GM12878 (cell line): ENCODE measurements around the gene LRRC40. TPM values are rescaled to one million over a fixed set of nuclear protein-coding genes. Genes with fewer than 3 reads are reported as not detected.

Experiments used
- ATAC-seq: fragments of 200-7000 bp; cut with Tn5 transposase; 3 replicates; pipeline ENCODE4 v1.9.1; 2020; ENCODE audit warnings: mild to moderate bottlenecking, moderate library complexity
- BruUV-seq: library from RNA; stranded (reverse); fragments of 400-500 nt; replicated peaks from 2 replicates; lab custom pipeline; 2021; lab: Mats Ljungman, UMichigan
- CTCF ChIA-PET: fragments of 300-600 bp; sonication (Branson Sonifier 250); formaldehyde crosslinking; extraction: SDS; loops from one replicate; lab custom pipeline; 2021; ENCODE audit warnings: inconsistent platforms; lab: Yijun Ruan, JAX
- POLR2A ChIA-PET: fragments of 350-600 bp; formaldehyde crosslinking; extraction: SDS; loops from one replicate; lab custom pipeline; 2021; ENCODE audit warnings: inconsistent platforms; lab: Charles Lee
- RAD21 ChIA-PET: fragments of 300-600 bp; sonication (Branson Sonifier 250); formaldehyde crosslinking; loops from one replicate; lab custom pipeline; 2023; ENCODE audit warnings: antibody characterized with exemption; ENCODE audit not compliant: unreplicated experiment; lab: Charles Lee
- SMC1A ChIA-PET: fragments of 300-600 bp; sonication (Branson Sonifier 250); formaldehyde crosslinking; loops from one replicate; lab custom pipeline; 2023; ENCODE audit not compliant: unreplicated experiment, uncharacterized antibody; lab: Charles Lee
- DNase-seq: peaks from one replicate; pipeline ENCODE4 v3.0.0-alpha.2; 2011; ENCODE audit warnings: low read depth, low spot score
- FAIRE-seq: peaks from 3 replicates; lab custom pipeline; 2011; peaks lifted over from hg19 to GRCh38; lab: Jason Lieb, UNC
- H2AFZ ChIP-seq: 2 replicates; pipeline ENCODE4 v1.6.0; 2011; ENCODE audit warnings: low read depth, low read length, control low read depth; ENCODE audit not compliant: control insufficient read depth
- H3K27ac ChIP-seq: 2 replicates; pipeline ENCODE4 v1.5.1; 2011; ENCODE audit warnings: control low read depth; ENCODE audit not compliant: control insufficient read depth, insufficient read depth
- H3K27me3 ChIP-seq, 2 experiments: replicated peaks in 1 of 2; 2 replicates each; pipeline versions ENCODE4 v1.6.0 to v1.6.1; 2011; ENCODE audit warnings: low read length in 1 of 2; ENCODE audit not compliant: control insufficient read depth in 2 of 2, insufficient read depth in 2 of 2
- H3K36me3 ChIP-seq, 2 experiments: 2 replicates each; pipeline ENCODE4 v1.5.1; 2011; ENCODE audit warnings: low read length in 1 of 2; ENCODE audit not compliant: control insufficient read depth in 2 of 2, insufficient read depth in 2 of 2
- H3K4me1 ChIP-seq: 2 replicates; pipeline ENCODE4 v1.6.1; 2011; ENCODE audit warnings: mild to moderate bottlenecking, low read length, moderate library complexity, mixed read lengths; ENCODE audit not compliant: control insufficient read depth, insufficient read depth
- H3K4me2 ChIP-seq: 2 replicates; pipeline ENCODE4 v1.6.0; 2011; ENCODE audit warnings: control low read depth; ENCODE audit not compliant: control insufficient read depth, insufficient read depth
- H3K4me3 ChIP-seq: fragments of 200-600 bp; sonication (generic); 2 replicates; pipeline ENCODE4 v1.5.1; 2016
- H3K79me2 ChIP-seq: 2 replicates; pipeline ENCODE4 v1.6.0; 2011; ENCODE audit warnings: low read length; ENCODE audit not compliant: control insufficient read depth, insufficient read depth
- H3K9ac ChIP-seq: 2 replicates; pipeline ENCODE4 v1.8.0; 2011; ENCODE audit warnings: low read length, control low read depth, mixed read lengths; ENCODE audit not compliant: control insufficient read depth, insufficient read depth
- H3K9me3 ChIP-seq: replicated peaks from 3 replicates; pipeline ENCODE4 v1.5.1; 2011; ENCODE audit warnings: mild to moderate bottlenecking, low read length; ENCODE audit not compliant: control insufficient read depth, insufficient read depth
- H4K20me1 ChIP-seq: 2 replicates; pipeline ENCODE4 v1.6.0; 2011; ENCODE audit not compliant: control insufficient read depth, insufficient read depth
- ATF2 ChIP-seq: IDR thresholded peaks from 2 replicates; pipeline ENCODE4 v1.6.1; 2012; ENCODE audit warnings: low read length, inconsistent platforms
- BACH1 ChIP-seq: fragments of 450-650 bp; IDR thresholded peaks from 2 replicates; pipeline ENCODE4 v1.6.1; 2017; ENCODE audit warnings: mild to moderate bottlenecking, borderline replicate concordance
- CBX5 ChIP-seq: sonication (generic); IDR thresholded peaks from 2 replicates; pipeline ENCODE4 v1.6.1; 2016; ENCODE audit warnings: low read depth, moderate library complexity, mild to moderate bottlenecking, inconsistent platforms
- CHD2 ChIP-seq: IDR thresholded peaks from 2 replicates; pipeline ENCODE4 v1.6.1; 2011; ENCODE audit warnings: low read depth, low read length, improper control_type of control experiment, borderline replicate concordance
- EZH2 ChIP-seq: IDR thresholded peaks from 2 replicates; pipeline ENCODE4 v1.6.1; 2012; ENCODE audit warnings: low read depth, mild to moderate bottlenecking, control low read depth, inconsistent platforms, low read length, borderline replicate concordance; ENCODE audit not compliant: control insufficient read depth
- JUNB ChIP-seq: IDR thresholded peaks from 2 replicates; pipeline ENCODE4 v1.6.1; 2016; ENCODE audit warnings: antibody characterized with exemption, mild to moderate bottlenecking
- MEF2A ChIP-seq: IDR thresholded peaks from 2 replicates; pipeline ENCODE4 v1.6.1; 2011; ENCODE audit warnings: low read depth, mild to moderate bottlenecking, low read length, moderate library complexity; ENCODE audit not compliant: insufficient read depth
- MTA2 ChIP-seq: fragments of 450-650 bp; IDR thresholded peaks from 2 replicates; pipeline ENCODE4 v1.6.1; 2016; ENCODE audit warnings: low read depth, mild to moderate bottlenecking, moderate library complexity
- NFYA ChIP-seq: IDR thresholded peaks from 2 replicates; pipeline ENCODE4 v1.6.1; 2011; ENCODE audit warnings: low read depth, mild to moderate bottlenecking, low read length, improper control_type of control experiment, borderline replicate concordance
- RAD51 ChIP-seq: fragments of 450-650 bp; IDR thresholded peaks from 2 replicates; pipeline ENCODE4 v1.6.1; 2016; ENCODE audit warnings: moderate library complexity, mild to moderate bottlenecking, inconsistent platforms
- SKIL ChIP-seq: fragments of 450-650 bp; IDR thresholded peaks from 2 replicates; pipeline ENCODE4 v1.6.1; 2017; ENCODE audit warnings: mild to moderate bottlenecking, low read depth, inconsistent platforms; ENCODE audit not compliant: poor library complexity, severe bottlenecking
- YY1 ChIP-seq: IDR thresholded peaks from 2 replicates; pipeline ENCODE4 v1.6.1; 2011; ENCODE audit warnings: low read depth, mild to moderate bottlenecking, low read length
- ZBTB33 ChIP-seq: fragments of 450-650 bp; IDR thresholded peaks from 2 replicates; pipeline ENCODE4 v1.6.1; 2017; ENCODE audit warnings: mild to moderate bottlenecking
- ZNF207 ChIP-seq: fragments of 450-650 bp; IDR thresholded peaks from 2 replicates; pipeline ENCODE4 v1.6.1; 2014; ENCODE audit warnings: antibody characterized with exemption, mild to moderate bottlenecking, borderline replicate concordance
- WGBS: methylation state at CpG from one replicate; pipeline ENCODE4 v1.1.6; 2016; ENCODE audit warnings: low lambda C conversion rate; ENCODE audit not compliant: insufficient replicate concordance, insufficient coverage; ENCODE audit errors: missing lambda C conversion rate; 5-methylcytosine and 5-hydroxymethylcytosine counted together
- in situ Hi-C: fragments of 300-500 bp; cut with MboI; formaldehyde crosslinking; loops from 9 replicates; pipeline ENCODE4 v1.14.3; 2018; ENCODE audit warnings: mixed read lengths
- intact Hi-C: fragments of 100-400 bp; cut with micrococcal nuclease; formaldehyde crosslinking; loops from one replicate; pipeline ENCODE4 v1.14.2; 2022; ENCODE audit not compliant: unreplicated experiment
- polyA plus RNA-seq, 11 experiments: library from polyadenylated mRNA; depleted of rRNA in 4 of 11; unstranded in 6 of 11; stranded (reverse) in 5 of 11; fragments of >200 nt; fragmentation: Nextera tagmentation in 4 of 11; fragmentation: Illumina TruSeq in 1 of 11; extraction: Ambion mirVana in 4 of 11; extraction: Trizol in 1 of 11; gene quantifications; 1 replicate in 1 of 11; 2 replicates in 10 of 11; pipeline versions ENCODE4 v1.2.1 to v1.2.3, GENCODE V29; 2011 to 2016; ENCODE audit warnings: inconsistent platforms in 2 of 11, missing spikeins in 2 of 11, low read depth in 1 of 11
- total RNA-seq, 4 experiments: library from RNA; depleted of rRNA in 3 of 4; stranded (reverse); fragments of >200 nt in 3 of 4; fragmentation: Illumina TruSeq in 1 of 4; extraction: Trizol in 1 of 4; gene quantifications; 2 replicates each; pipeline versions ENCODE4 v1.2.1 to v1.2.3, GENCODE V29; 2013 to 2021
- TF ChIP-seq, protein P1 (sequence below): fragments of 450-650 bp; IDR thresholded peaks from 2 replicates; pipeline ENCODE4 v1.6.1; 2016; ENCODE audit warnings: mild to moderate bottlenecking

LRRC40 gene
- total and polyA plus RNA-seq, 10 of the 15 experiments (the other 5 are each of a cell fraction or from before 2014, with no cell fraction given): 19.5 to 44.3 (median 30.9) TPM

DNA sequence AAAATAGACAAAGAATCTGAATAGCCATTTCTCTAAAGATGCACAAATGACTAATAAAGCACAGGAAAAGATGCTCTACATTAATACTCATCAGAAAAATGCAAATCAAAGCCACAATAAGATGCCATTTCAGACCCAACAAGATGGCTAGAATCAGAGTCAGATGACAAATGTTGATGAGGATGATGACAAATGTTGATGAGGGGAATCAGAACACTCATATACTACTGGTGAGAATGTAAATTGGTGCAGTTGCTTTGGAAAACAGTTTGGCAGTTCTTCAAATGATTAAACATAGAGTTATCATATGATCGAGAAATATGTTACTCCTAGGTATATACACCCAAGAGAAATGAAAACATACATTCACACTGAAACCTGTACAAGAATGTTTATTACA, 33.9 kb downstream of the LRRC40 start (continued):
- no peak for TF ChIP-seq JUNB

DNA sequence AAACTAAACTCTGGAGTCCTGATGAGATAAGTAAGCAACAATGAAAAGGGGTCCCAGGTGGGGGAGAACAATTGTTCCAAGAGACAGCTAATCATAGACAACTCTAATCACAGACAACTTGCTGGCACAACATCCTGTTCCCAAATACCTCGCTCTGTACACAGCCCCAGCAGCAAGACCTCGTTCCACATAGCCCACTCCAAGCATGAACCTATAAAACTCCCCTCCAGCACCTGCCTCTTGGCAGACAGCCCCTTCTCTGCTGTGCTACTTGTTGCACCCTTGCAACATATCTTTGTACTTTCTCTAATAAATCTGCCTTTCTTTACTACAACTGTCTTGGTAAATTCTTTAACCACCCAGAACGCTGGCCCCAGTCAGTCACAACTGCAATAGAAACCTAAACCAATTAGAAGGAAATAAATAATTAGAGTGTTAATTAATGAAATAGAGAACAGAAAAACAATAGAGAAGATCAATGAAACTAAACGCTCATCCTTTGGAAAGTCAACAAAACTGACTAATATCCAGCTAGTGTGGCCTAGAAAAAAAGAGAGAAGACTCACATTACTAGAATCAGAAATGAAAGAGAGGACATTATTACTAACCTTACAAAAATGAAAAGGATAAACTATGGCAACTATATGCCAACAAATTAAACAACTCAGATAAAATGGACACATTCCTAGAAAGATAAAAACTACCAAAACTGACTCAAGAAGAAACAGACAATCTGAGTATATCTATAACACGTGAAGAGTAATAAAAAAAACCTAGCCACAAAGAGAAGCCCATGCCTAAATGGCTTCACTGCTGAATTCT, 36.1 kb downstream of the LRRC40 start:
- FAIRE-seq (no peak), DNase-seq (no peak), ATAC-seq (peak; percentile 74)
- H3K36me3 ChIP-seq: peaks cover 0 to 1% of the 10 kb centered on the region in 2 experiments; a peak in 1 of 4 replicates
- SMC1A ChIA-PET: interaction anchor here (1.6 to 2.2 kb wide), 2 partner anchors 19 to 39 kb away, joined by 5 to 6 read pairs; no protein-coding TSS in a partner anchor
- no peaks in the 10 kb centered on the region for H3K79me2 ChIP-seq
- no peak overlapping the region for H2AFZ ChIP-seq
- H3K9me3 ChIP-seq: no peaks in the 10 kb centered on the region
- no peak overlapping the region for H3K4me3 ChIP-seq
- no peak overlapping the region for H3K4me2 ChIP-seq
- RAD21 ChIA-PET: no interaction called here
- no TSS peak for BruUV-seq
- CTCF ChIA-PET: no interaction called here
- H3K27ac ChIP-seq: no peak overlapping the region
- H3K4me1 ChIP-seq: no peaks in the 10 kb centered on the region
- POLR2A ChIA-PET: no interaction called here
- H3K27me3 ChIP-seq: no peaks in the 10 kb centered on the region
- H3K9ac ChIP-seq: no peak overlapping the region
- in situ Hi-C loops (no loop called here), intact Hi-C loops (no loop called here)
- 66% methylated on average over 5 of the region's 5 CpGs for WGBS
- H4K20me1 ChIP-seq: no peaks in the 10 kb centered on the region
- TF ChIP-seq EZH2 (no peak), ZBTB33 (no peak), BACH1 (no peak), CHD2 (no peak), CBX5 (no peak), MEF2A (no peak), NFYA (no peak), YY1 (no peak), RAD51 (no peak), SKIL (no peak), ZNF207 (no peak), MTA2 (peak; percentile 92), ATF2 (no peak)
- TF ChIP-seq, protein P1, sequence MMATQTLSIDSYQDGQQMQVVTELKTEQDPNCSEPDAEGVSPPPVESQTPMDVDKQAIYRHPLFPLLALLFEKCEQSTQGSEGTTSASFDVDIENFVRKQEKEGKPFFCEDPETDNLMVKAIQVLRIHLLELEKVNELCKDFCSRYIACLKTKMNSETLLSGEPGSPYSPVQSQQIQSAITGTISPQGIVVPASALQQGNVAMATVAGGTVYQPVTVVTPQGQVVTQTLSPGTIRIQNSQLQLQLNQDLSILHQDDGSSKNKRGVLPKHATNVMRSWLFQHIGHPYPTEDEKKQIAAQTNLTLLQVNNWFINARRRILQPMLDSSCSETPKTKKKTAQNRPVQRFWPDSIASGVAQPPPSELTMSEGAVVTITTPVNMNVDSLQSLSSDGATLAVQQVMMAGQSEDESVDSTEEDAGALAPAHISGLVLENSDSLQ: 0 out of 2 replicates have a peak, but pooled peaks have one; percentile 28
